ENCODE data around the gene AFP.

- TF ChIP-seq CHD2 (IDR thresholded peaks at IDR 0.05; ENCODE audit: low read depth, low read length) (no peak), ZBTB1 (CRISPR knock-in tag; IDR thresholded peaks at IDR 0.05; ENCODE audit: borderline replicate concordance, low read depth) (no peak), ZNF274 (IDR thresholded peaks at IDR 0.05; ENCODE audit: borderline replicate concordance, low read depth, low read length) (no peak), POLR2B (IDR thresholded peaks at IDR 0.05; ENCODE audit: low read depth, partially characterized antibody) (no peak), MTA2 (IDR thresholded peaks at IDR 0.05; ENCODE audit: low read depth) (no peak), CTCF (IDR thresholded peaks at IDR 0.05 in 2 of 3, conservative IDR thresholded peaks at IDR 0.05 in 1 of 3; ENCODE audit: insufficient read depth in 2 of 3, low read depth in 1 of 3, low read length in 3 of 3) (no peak), RFX5 (IDR thresholded peaks at IDR 0.05; ENCODE audit: low read depth, low read length) (no peak), CREB3 (tag; conservative IDR thresholded peaks at IDR 0.05; ENCODE audit: low read depth) (no peak), E2F5 (CRISPR knock-in tag; IDR thresholded peaks at IDR 0.05) (no peak), FOXK2 (conservative IDR thresholded peaks at IDR 0.05 in 1 of 2, IDR thresholded peaks at IDR 0.05 in 1 of 2; ENCODE audit: low read depth in 2 of 2) (no peak), SIN3A (IDR thresholded peaks at IDR 0.05; ENCODE audit: borderline replicate concordance in 2 of 2, control insufficient read depth in 1 of 2, low read depth in 2 of 2, low read length in 2 of 2) (no peak), CHD7 (IDR thresholded peaks at IDR 0.05; ENCODE audit: low read depth, low read length) (no peak), XRCC3 (IDR thresholded peaks at IDR 0.05) (no peak)
Measured at GRCh38 chr4:73477176-73477575, 41.2 kb downstream of the AFP start.
